Measurements from ENCODE around the gene POLR1A.

- TF ChIP-seq CTCF (conservative IDR thresholded peaks at IDR 0.05; ENCODE audit: low read length), result no peak
- no peak for TF ChIP-seq EZH2phosphoT487 (IDR thresholded peaks at IDR 0.05; ENCODE audit: borderline replicate concordance)
Observed at GRCh38 chr2:86002375-86002774, 103.3 kb downstream of the POLR1A start.

All from Loucy (cell line).